GM12874 (cell line): ENCODE data around the gene BPIFA2.

Source experiments
- CTCF ChIP-seq: IDR thresholded peaks from 2 replicates; pipeline ENCODE4 v1.5.1; 2011; ENCODE audit warnings: low read depth, mild to moderate bottlenecking, control low read depth, low read length, moderate library complexity; ENCODE audit not compliant: insufficient read depth

Gene BPIFA2

GRCh38 chr20:33130568-33131061 is 37.3 kb upstream of the BPIFA2 start:
- no peak for TF ChIP-seq CTCF

- TF ChIP-seq CTCF = no peak
Measured at GRCh38 chr20:33131949-33132473, 35.9 kb upstream of the BPIFA2 start.

- TF ChIP-seq CTCF = no peak
Measured at GRCh38 chr20:33132513-33133372, 35.2 kb upstream of the BPIFA2 start.

GRCh38 chr20:33133373-33133941 is 34.5 kb upstream of the BPIFA2 start:
- TF ChIP-seq CTCF = no peak

GRCh38 chr20:33137195-33137594 is 30.8 kb upstream of the BPIFA2 start:
- no peak for TF ChIP-seq CTCF

- no peak for TF ChIP-seq CTCF
Measured at GRCh38 chr20:33139467-33139866, 28.5 kb upstream of the BPIFA2 start.

- no peak for TF ChIP-seq CTCF
Measured at GRCh38 chr20:33145521-33145920, 22.4 kb upstream of the BPIFA2 start.
